Activated naive CD4-positive, alpha-beta T cell treated with anti-CD3 and anti-CD28 coated beads, Interleukin-2, amount 50 U/mL, for 16 hours (primary cell): Measurements from ENCODE around the gene DSC1.
"Not testable (repeated sequence)": the region's sequence is repeated elsewhere in the genome, so short reads cannot be mapped to it uniquely, and the experiment has no call there.

Source experiments
- DNase-seq: peaks from one replicate; pipeline ENCODE4 v3.0.0-alpha.2; 2020

The DSC1 gene

DNA sequence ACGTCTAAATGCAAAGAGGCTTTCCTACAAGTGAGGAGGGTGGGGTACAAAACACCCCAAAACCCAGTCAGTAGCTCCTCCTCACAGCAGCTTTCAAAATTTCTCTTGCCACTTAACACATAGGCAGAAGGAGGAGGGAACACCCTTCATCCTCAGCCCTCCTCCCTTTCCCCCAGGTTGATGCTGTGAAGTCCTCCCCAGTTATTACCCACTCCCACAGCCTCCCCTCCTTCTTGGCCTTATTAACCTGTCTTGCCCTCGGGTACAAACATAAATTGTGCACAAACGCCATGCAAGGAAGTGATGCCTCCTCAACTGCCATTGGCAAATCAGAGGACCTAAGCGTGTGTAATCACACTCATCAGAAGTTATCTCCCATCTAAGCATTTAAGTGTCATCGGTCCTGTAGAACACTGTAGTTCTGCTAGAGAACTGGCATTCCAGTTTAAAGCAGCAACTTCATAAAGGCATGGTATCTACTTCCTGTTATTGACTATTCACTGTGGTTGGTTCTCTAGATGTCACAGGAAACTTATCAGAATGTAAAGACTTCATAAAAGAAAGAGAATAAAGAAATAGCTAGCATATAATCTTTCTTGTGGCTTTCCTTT is at the start of gene DSC1:
DSC1 (minus strand) TSS at position 32 of the 611 bp plus-strand sequence. CDS start 262 bp downstream, outside the sequence.
- no peak for DNase-seq

- no peak for DNase-seq
These were observed 48.4 kb upstream of the DSC1 start for GRCh38 chr18:31211047-31211446.

- no peak for DNase-seq
These were observed 46.4 kb upstream of the DSC1 start for GRCh38 chr18:31209041-31209440.

DNA sequence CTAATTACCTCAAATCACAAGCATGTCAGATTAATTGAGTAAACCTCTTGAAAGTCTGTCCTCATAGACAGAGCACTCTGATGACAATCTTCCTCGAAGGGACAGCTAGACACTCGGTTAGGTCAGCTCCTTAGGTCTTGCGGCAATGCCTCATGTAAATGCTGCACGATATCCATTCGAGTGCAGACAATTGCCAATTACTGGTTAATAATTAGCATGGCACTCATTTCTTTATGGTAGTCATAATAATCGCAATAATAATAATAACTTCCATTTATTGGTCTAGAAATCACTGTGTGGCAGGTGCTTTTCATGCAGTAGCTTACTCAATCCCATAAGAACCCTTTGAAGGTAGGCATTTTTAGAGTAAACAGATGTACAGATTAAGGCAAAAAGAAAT is 44.7 kb upstream of the DSC1 start:
- no peak for DNase-seq

DNA sequence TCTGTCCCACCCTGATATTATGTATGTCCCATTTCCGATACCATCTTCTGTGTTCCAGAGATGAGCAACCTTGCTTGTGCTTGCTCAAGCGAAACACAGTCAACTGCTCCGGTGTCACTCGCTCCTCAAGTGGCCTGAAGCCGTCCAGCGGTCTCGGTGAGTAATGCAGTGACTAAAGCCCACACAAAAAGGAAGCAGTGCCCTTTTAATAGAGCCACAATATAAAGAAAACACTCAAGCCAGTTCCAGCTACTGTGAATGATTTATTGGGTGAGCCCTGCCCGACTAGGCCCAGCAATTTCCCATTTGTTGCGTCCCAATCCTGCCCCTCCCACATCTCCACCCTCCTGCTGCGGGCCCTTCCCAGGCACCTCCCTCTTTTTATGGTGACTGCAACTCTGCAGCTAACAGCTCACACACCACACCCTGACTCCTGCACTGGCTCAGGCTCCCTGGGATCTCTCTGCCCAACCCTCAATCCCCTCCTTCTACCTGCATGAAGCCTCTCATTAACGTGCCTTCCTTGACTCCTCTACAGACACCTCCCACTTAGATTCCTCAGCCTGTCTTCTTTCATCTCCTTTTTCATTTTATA is 44.2 kb upstream of the DSC1 start:
- no peak for DNase-seq

- no peak for DNase-seq
These were observed 43.4 kb upstream of the DSC1 start for GRCh38 chr18:31206071-31206470.

- DNase-seq, result no peak
These were observed 42.6 kb upstream of the DSC1 start for GRCh38 chr18:31205273-31205672.

DNA sequence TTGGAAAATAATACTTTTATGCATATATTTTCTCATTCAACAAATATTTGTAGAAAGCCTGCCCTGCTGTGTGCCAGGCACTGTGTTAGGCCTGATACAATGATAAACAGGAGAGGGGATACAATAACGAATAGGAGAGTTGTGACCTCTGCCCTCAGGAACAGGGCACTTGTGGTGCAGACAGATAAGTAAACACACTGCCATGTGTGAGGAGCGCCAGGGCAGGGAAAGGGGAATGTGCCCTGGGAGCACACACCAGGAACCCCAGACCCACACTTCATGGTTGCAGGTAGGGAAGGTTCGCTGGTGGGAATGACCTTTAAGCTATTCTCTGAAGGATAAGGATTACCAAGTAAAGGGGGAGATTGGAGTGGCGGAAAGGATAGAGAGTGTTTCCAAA is 42.2 kb upstream of the DSC1 start:
- DNase-seq, result no peak

DNA sequence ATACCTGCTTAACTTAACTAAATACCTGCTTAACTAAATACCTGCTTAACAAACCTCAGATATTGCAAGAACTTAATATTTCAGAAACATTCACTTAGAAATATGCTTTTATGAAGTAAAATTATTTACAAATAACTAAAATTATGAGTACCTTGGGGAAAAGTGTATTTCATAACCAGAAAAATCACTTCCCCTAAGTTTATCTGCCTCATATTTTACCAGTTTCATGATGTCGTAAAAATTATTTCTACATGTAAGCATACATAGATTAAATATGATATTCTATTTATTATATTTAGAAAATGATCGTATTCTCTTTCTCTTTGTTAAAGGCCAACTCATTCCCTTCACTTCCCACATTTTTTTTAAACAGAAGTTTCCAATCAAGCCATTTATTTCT is 41.5 kb upstream of the DSC1 start:
- no peak for DNase-seq

- no peak for DNase-seq
These were observed 41.1 kb upstream of the DSC1 start for GRCh38 chr18:31203794-31204148.

GRCh38 chr18:31203096-31203793 is 40.6 kb upstream of the DSC1 start:
- DNase-seq, result no peak

- no peak for DNase-seq
These were observed 36.6 kb upstream of the DSC1 start for GRCh38 chr18:31199190-31199769.

DNA sequence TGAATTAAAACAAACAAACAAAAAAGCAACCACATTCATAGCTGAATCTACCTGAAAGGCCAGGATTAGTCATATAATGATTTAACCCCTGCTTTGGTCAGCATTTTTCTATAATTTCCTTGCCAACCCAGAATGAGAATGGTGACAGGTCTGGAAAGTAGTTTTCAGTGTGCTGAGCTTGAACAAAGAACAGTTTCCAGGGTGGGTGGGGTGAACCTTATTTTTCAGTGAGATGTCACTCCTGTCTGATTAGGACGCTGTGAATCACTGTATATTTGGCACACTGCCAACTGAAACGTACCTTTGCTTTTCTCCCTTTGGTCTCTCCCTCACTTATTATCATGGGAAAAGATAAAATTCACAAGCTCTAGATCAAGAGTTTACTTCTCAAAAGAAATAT is 35.0 kb upstream of the DSC1 start:
- DNase-seq, result no peak

DNA sequence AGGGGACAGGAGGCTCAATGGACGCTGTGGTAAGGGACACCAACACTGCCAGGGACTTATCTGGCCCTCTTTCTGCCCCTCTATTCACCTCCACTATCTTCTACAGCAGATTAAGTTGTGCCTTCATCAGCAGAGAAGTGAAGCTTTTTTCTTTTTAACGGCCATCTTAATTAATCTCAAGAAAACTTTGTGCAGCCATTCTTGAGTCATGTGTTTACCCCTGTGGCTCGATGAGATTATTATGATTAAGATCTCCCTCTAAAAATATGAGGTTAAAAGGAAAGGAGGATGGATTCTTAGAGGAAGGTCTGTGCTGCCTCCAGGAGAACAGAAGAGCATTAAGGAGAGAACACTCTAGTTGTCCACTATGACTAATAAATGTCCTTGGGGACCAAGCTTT is 32.4 kb upstream of the DSC1 start:
- DNase-seq, result no peak

DNA sequence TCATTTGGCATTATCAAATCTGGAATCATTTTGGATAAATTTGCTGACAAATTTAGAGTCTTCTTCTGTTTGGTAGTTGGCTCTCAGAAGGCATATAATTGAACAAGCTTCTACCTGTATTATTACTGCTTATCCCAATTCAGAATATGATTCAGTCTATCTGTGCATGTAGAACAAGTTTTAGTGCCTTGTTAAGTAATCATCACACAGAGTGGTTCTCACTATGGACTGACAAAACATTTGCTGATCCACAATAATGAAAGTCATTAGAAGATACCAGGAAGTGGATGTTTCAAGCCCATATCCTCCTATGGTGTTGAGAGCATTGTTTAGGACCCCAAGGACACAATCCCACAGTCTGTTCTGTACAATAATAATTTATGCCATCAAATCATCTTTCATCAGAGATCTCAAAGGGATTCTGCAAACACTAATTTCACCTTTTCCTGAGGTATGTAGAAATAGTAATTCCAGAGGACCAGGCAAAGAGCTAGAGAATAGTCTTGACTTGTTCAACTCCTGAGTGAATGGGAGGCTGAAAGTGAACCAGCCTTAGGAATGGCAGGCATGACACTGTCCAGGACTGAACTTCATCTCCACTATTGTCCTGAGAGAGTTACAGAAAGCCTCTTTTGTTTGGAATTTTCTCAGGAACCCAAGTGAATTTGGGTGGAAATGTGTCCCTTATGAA is 29.6 kb upstream of the DSC1 start:
- no peak for DNase-seq

DNA sequence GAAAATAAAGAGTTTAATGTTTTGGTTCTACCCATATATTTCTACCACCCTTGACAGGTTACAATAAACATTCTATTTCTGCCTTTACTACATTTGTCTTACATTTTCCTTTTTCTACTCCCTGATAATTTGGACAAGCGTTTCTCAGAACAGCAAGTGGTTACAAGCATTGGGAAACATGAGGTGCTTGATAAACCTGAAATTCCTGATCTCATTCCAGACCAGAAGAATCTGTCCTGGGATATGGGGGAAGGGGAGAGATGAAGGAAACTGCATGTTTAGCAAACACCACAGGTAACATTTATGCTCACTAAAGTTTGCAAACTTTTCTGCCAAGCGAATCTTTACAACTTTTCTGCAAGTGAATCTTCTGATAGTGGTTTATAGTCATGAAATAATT is 28.3 kb upstream of the DSC1 start:
- DNase-seq, result no peak

DNA sequence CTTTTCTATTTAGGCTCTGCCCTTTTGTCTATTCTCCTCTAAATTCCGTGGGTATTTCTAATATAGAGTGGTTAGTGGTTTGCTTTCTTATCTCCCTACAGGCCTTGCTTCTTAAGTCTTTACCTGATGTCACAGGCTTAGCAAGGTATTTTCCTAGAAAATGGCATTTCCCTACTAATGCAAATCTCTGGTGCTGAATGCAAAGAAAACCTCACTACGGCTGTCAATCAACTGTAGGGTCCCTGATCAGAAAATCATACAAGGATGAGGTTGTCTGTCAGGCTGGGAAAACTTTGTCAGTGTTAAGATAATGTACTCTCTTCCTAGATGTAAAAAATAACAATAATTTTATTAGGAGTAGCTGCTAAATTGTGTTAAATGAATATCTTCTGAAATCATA is 27.1 kb upstream of the DSC1 start:
- DNase-seq, result no peak

DNA sequence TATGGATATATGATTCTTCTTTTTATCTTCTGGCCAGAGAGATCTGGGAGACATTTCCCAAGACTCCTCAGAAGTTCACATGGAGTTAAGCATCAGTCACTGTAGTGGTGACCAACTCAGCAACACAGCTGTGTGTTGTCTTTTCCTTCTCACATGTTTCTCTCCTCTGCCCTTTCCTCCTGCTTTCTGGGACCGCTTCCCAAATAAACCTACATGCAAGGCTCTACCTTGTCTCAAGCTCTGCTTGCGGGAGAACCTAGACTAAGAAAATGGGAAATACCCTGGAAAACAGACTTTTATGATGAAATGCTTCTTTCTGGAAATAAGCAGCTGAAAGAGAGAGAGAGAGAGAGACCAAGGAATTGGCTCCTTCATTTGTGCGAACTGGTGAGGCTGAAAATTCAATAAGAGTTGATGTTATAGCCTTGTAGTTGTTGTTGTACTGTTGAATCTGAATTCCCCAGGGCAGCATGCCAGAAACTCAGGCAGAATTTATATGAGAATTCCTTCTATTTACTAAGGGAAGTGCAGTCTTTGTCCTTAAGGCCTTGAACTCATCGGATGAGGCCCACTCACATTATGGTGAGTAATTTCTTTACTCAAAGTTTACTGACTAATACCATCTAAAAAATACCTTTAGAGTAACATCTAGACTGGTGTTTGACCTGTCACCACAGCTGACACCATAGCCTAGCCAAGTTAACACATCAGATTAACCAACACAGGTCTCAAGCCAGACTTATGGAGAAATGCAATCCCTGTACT is 22.7 kb upstream of the DSC1 start:
- no peak for DNase-seq

GRCh38 chr18:31183302-31183701 is 20.6 kb upstream of the DSC1 start:
- DNase-seq, result no peak

- not testable (repeated sequence) for DNase-seq
These were observed 14.7 kb upstream of the DSC1 start for GRCh38 chr18:31177369-31177768.

DNA sequence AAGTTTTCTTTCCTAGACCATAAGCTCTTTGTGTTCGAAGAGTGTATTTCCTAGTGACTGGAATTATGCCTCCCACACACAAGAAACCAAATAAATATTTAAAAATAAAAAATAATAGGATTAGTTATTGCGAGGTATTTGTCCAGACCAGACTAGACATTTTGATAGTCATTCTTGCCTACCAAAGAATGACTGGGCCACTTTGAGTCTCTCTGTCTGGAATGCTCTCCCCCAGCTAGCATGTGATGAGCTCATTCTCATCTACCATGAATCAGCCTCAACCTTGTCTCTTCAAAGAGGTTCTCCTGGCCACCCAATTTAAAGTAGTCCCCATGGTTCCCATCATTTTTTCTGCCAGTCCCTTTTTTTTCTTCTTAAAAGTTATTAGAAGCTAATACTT is 13.9 kb upstream of the DSC1 start:
- DNase-seq, result no peak

DNA sequence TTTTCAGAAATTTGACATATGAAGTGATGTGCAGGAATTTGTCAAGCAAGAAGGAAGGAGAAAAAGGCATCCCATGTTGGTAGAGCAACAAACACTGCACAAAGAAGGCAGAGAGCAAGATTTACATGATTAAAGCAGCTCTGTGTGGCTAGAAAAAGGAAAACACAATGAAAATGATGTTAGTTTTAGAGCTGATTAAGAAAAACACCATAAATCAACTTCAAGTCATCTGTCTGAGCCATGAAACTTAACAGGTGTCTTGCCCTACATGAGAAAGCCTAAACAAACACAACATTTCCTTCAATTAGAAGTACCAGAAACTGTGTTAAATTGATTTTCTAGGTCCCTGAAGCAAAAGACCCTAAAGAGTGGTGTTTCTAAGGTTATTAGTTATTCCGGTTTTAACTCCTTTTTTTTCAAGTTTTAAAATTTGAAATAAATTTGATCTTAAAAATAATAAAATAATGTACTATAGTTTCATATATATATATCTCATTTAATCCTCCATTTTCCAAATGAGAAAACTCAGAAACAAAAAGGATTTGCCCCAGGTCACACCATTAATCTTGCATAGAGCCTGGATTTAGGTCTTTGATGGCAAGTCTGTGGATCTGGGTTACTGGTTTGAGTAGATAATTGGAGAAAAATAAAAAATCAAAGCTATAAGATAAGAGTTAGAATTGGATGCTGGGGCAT is 8.6 kb upstream of the DSC1 start:
- DNase-seq, result no peak
